DND-41 (cell line): ENCODE results near the gene TRAPPC2.
"Not testable (repeated sequence)": the region's sequence is repeated elsewhere in the genome, so short reads cannot be mapped to it uniquely, and the experiment has no call there.

Source experiments
- CTCF ChIP-seq: IDR thresholded peaks from 2 replicates; pipeline ENCODE4 v1.5.1; 2012; ENCODE audit warnings: borderline replicate concordance, low read length, moderate library complexity, mild to moderate bottlenecking; ENCODE audit not compliant: poor library complexity, severe bottlenecking; ENCODE audit errors: extremely low read depth
- EZH2 ChIP-seq: IDR thresholded peaks from 3 replicates; pipeline ENCODE4 v1.6.1; 2012; ENCODE audit warnings: borderline replicate concordance, low read depth, mild to moderate bottlenecking, moderate library complexity, low read length, inconsistent platforms; ENCODE audit not compliant: severe bottlenecking

- TF ChIP-seq CTCF, EZH2: not testable (repeated sequence)
Observed at GRCh38 chrX:13669755-13670154, 64.7 kb downstream of the TRAPPC2 start.
